HepG2 (cell line): ENCODE results near the gene PJA2.

Experiments
- EP300 ChIP-seq, 3 experiments: sonication (generic) in 1 of 3; formaldehyde crosslinking in 1 of 3; IDR thresholded peaks; 2 replicates each; pipeline versions ENCODE4 v1.5.1 to v1.6.1; 2011 to 2020; ENCODE audit warnings: low read depth in 2 of 3, low read length in 2 of 3, borderline replicate concordance in 1 of 3, improper control_type of control experiment in 1 of 3, mild to moderate bottlenecking in 1 of 3, missing genetic modification reagents in 1 of 3, moderate library complexity in 1 of 3
- FOXP4 ChIP-seq: sonication (generic); formaldehyde crosslinking; IDR thresholded peaks from 2 replicates; pipeline ENCODE4 v1.4.0; 2020; ENCODE audit warnings: missing genetic modification reagents
- ZNF331 ChIP-seq: sonication (generic); formaldehyde crosslinking; IDR thresholded peaks from 2 replicates; pipeline ENCODE4 v1.4.0; 2020; ENCODE audit warnings: missing genetic modification reagents
- ZNF530 ChIP-seq: sonication (generic); formaldehyde crosslinking; IDR thresholded peaks from 2 replicates; pipeline ENCODE4 v1.5.0; 2020; ENCODE audit warnings: low read depth, mild to moderate bottlenecking, missing genetic modification reagents
- ZNF790 ChIP-seq: sonication (generic); formaldehyde crosslinking; IDR thresholded peaks from 2 replicates; pipeline ENCODE4 v1.8.0; 2022; ENCODE audit warnings: missing genetic modification reagents, mild to moderate bottlenecking, borderline replicate concordance

- TF ChIP-seq ZNF331 (CRISPR knock-in tag) (no peak), FOXP4 (CRISPR knock-in tag) (no peak), ZNF790 (no peak), EP300 (IDR thresholded peaks at IDR 0.05; ENCODE audit: low read depth in 2 of 2, low read length in 2 of 2) (no peak), EP300 (CRISPR knock-in tag; IDR thresholded peaks at IDR 0.05; ENCODE audit: borderline replicate concordance) (no peak), ZNF530 (CRISPR knock-in tag) (no peak)
These were observed 75.7 kb downstream of the PJA2 start for GRCh38 chr5:109334056-109334455.
